Measurements from ENCODE around the gene IMPA2. TPM values are rescaled to one million over a fixed set of nuclear protein-coding genes. Genes with fewer than 3 reads are reported as not detected.
A peak's percentile ranks its signal among the peaks of the same experiment; 100 is the strongest.

The IMPA2 gene
- total RNA-seq, 4 donors from 2014 or later = 28.5 to 61.7 (median 31.6) TPM

GRCh38 chr18:11948852-11949523, 32.3 kb upstream of the IMPA2 start:
- Histone ChIP-seq H3K9me3 (no peaks in the 10 kb centered on the region), H3K36me3 (no peaks in the 10 kb centered on the region), H3K27me3 (no peaks in the 10 kb centered on the region), H3K4me1 (no peaks in the 10 kb centered on the region), H3K4me3 (no peak overlapping the region), H3K27ac (peak overlapping the region; percentile 92 to 96)
- TF ChIP-seq POLR2A (IDR thresholded peaks at IDR 0.05) (no peak), CTCF (IDR thresholded peaks at IDR 0.05) (no peak)
- DNase-seq = no peak
- intact Hi-C loops (cut with DNase I; ENCODE audit: low total_unique reads) = no loop called here

GRCh38 chr18:11950824-11951223, 30.5 kb upstream of the IMPA2 start:
- no peak for DNase-seq
- no peak for TF ChIP-seq POLR2A (IDR thresholded peaks at IDR 0.05)
- TF ChIP-seq CTCF (IDR thresholded peaks at IDR 0.05) = no peak
- intact Hi-C loops (cut with DNase I; ENCODE audit: low total_unique reads) = no loop called here
- Histone ChIP-seq H3K4me1 (no peaks in the 10 kb centered on the region), H3K4me3 (no peak overlapping the region), H3K27me3 (no peaks in the 10 kb centered on the region), H3K36me3 (no peaks in the 10 kb centered on the region), H3K27ac (no peak overlapping the region), H3K9me3 (no peaks in the 10 kb centered on the region)

DNA sequence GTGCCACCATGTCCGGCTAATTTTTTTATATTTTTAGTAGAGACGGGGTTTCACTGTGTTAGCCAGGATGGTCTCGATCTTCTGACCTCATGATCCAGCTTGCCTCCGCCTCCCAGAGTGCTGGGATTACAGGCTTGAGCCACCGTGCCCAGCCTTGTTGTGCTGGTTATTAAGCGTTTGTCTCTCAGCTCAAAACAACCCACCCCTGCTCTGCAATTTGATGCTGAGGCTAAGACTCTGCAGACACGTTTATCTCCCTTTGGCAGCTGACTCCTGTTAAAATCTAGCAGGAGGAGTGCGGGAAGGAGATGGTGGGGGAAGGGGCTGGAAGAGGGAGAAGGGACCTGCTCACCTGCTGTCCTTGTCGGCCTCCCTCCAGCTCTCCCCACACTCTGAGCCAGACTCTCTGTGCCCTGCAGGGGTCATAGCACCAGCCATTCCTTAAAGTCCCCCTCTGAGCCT, 29.9 kb upstream of the IMPA2 start:
- no peak overlapping the region for H3K27ac ChIP-seq

DNA sequence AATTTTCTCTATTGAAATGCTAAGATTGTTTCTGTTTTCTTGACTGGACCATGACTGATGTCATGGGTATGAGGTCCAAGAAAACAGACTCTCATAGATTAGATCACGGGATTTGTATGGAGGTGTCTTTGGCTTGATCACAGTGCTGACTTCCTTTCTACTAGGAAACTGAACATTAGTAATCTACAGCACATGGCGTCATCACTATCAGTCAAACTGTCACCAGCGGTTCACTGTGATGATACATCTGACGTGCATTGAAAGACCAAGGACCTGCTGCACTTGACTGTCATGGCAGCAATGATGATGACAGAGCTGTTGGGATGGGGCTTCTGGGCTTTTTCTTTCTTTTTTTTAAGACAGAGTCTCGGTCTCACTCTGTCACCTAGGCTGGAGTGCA, 28.2 kb upstream of the IMPA2 start:
- Histone ChIP-seq H3K9me3 (no peaks in the 10 kb centered on the region), H3K27ac (no peak overlapping the region), H3K27me3 (no peaks in the 10 kb centered on the region), H3K4me3 (no peak overlapping the region), H3K4me1 (no peaks in the 10 kb centered on the region), H3K36me3 (no peaks in the 10 kb centered on the region)
- intact Hi-C loops (cut with DNase I; ENCODE audit: low total_unique reads) = no loop called here
- no peak for DNase-seq
- TF ChIP-seq CTCF (IDR thresholded peaks at IDR 0.05) (no peak), POLR2A (IDR thresholded peaks at IDR 0.05) (no peak)

More for the DNA sequence above, 29.9 kb upstream of the IMPA2 start:
- Histone ChIP-seq H3K27me3 (no peaks in the 10 kb centered on the region), H3K4me3 (no peak overlapping the region), H3K4me1 (no peaks in the 10 kb centered on the region), H3K9me3 (no peaks in the 10 kb centered on the region), H3K36me3 (no peaks in the 10 kb centered on the region)
- no peak for DNase-seq
- intact Hi-C loops (cut with DNase I; ENCODE audit: low total_unique reads) = no loop called here
- no peak for TF ChIP-seq POLR2A (IDR thresholded peaks at IDR 0.05)
- TF ChIP-seq CTCF (IDR thresholded peaks at IDR 0.05) = no peak

GRCh38 chr18:11955239-11956029, 25.9 kb upstream of the IMPA2 start:
- Histone ChIP-seq H3K36me3 (no peaks in the 10 kb centered on the region), H3K9me3 (no peaks in the 10 kb centered on the region), H3K27ac (peak overlapping the region; percentile 49 to 51), H3K4me3 (no peak overlapping the region), H3K4me1 (no peaks in the 10 kb centered on the region), H3K27me3 (no peaks in the 10 kb centered on the region)
- peak; percentile 43 to 63 for DNase-seq
- intact Hi-C loops (cut with DNase I; ENCODE audit: low total_unique reads) = no loop called here
- TF ChIP-seq CTCF (IDR thresholded peaks at IDR 0.05) (no peak), POLR2A (IDR thresholded peaks at IDR 0.05) (no peak)

All from uterus (tissue), 4 donors.